H1 (cell line): ENCODE data around the gene SUDS3. TPM values are rescaled to one million over a fixed set of nuclear protein-coding genes. Genes with fewer than 3 reads are reported as not detected.

Experiments
- CTCF ChIA-PET: fragments of 300-600 bp; sonication (Branson Sonifier 250); formaldehyde crosslinking; loops from one replicate; lab custom pipeline; 2021; ENCODE audit not compliant: partially characterized antibody; lab: Charles Lee
- POLR2A ChIA-PET: fragments of 300-600 bp; sonication (Branson Sonifier 250); formaldehyde crosslinking; loops from one replicate; lab custom pipeline; 2021; ENCODE audit warnings: inconsistent platforms; ENCODE audit not compliant: partially characterized antibody; lab: Charles Lee
- DNase-seq, 2 experiments: peaks; one replicate each; pipeline versions ENCODE4 v3.0.0 to v3.0.0-alpha.2; 2010 to 2022; ENCODE audit warnings: low spot score in 2 of 2, low read depth in 1 of 2, mixed read lengths in 1 of 2
- FAIRE-seq: peaks from 2 replicates; lab custom pipeline; 2011; peaks lifted over from hg19 to GRCh38; lab: Jason Lieb, UNC
- H2AFZ ChIP-seq: 2 replicates; pipeline ENCODE4 v1.8.1; 2012; ENCODE audit warnings: low read length, inconsistent platforms
- H2AK5ac ChIP-seq: 2 replicates; pipeline ENCODE4 v1.6.1; 2013; ENCODE audit warnings: low read depth, low read length
- H2BK120ac ChIP-seq: replicated peaks from 2 replicates; pipeline ENCODE3; 2013; ENCODE audit warnings: low read depth, low read length, inconsistent platforms
- H2BK12ac ChIP-seq: 2 replicates; pipeline ENCODE4 v1.6.1; 2013; ENCODE audit warnings: low read depth, low read length
- H2BK15ac ChIP-seq: 2 replicates; pipeline ENCODE4 v1.6.1; 2013; ENCODE audit warnings: low read length
- H2BK20ac ChIP-seq: 2 replicates; pipeline ENCODE4 v1.6.1; 2013; ENCODE audit warnings: low read length
- H2BK5ac ChIP-seq: 2 replicates; pipeline ENCODE4 v1.6.1; 2013; ENCODE audit warnings: low read depth, low read length
- H3K14ac ChIP-seq: 2 replicates; pipeline ENCODE4 v1.6.1; 2013; ENCODE audit warnings: inconsistent platforms; ENCODE audit not compliant: insufficient read length
- H3K18ac ChIP-seq: 2 replicates; pipeline ENCODE4 v1.6.1; 2013; ENCODE audit warnings: low read length; ENCODE audit errors: extremely low read depth
- H3K23ac ChIP-seq: 2 replicates; pipeline ENCODE4 v1.6.1; 2013; ENCODE audit warnings: inconsistent platforms; ENCODE audit not compliant: insufficient read length
- H3K23me2 ChIP-seq: 2 replicates; pipeline ENCODE4 v1.6.1; 2013; ENCODE audit warnings: low read depth, low read length
- H3K27ac ChIP-seq: 2 replicates; pipeline ENCODE4 v1.6.1; 2011; ENCODE audit warnings: low read depth, low read length, inconsistent platforms
- H3K27me3 ChIP-seq, 4 experiments: replicated peaks in 1 of 4; 1 replicate in 1 of 4; 2 replicates in 3 of 4; pipeline versions ENCODE4 v1.6.1 to v1.8.1; 2011 to 2013; ENCODE audit warnings: low read length in 3 of 4, mild to moderate bottlenecking in 3 of 4, inconsistent platforms in 2 of 4, mixed read lengths in 2 of 4, moderate library complexity in 1 of 4; ENCODE audit not compliant: control insufficient read depth in 3 of 4, insufficient read depth in 3 of 4; ENCODE audit errors: extremely low read depth in 1 of 4
- H3K36me3 ChIP-seq, 4 experiments: 2 replicates each; pipeline versions ENCODE4 v1.6.1 to v1.8.1; 2011 to 2013; ENCODE audit warnings: mild to moderate bottlenecking in 4 of 4, low read length in 3 of 4, moderate library complexity in 2 of 4, control low read depth in 1 of 4, inconsistent platforms in 1 of 4; ENCODE audit not compliant: insufficient read depth in 4 of 4, control insufficient read depth in 2 of 4
- H3K4ac ChIP-seq: replicated peaks from 2 replicates; pipeline ENCODE3; 2013; ENCODE audit warnings: low read length, low read depth, mixed read lengths, inconsistent platforms; ENCODE audit not compliant: insufficient read length
- H3K4me1 ChIP-seq, 4 experiments: replicated peaks in 1 of 4; 1 replicate in 1 of 4; 2 replicates in 3 of 4; pipeline versions ENCODE4 v1.6.1 to v1.8.1; 2011 to 2013; ENCODE audit warnings: low read length in 3 of 4, inconsistent platforms in 2 of 4, mixed read lengths in 1 of 4; ENCODE audit not compliant: insufficient read depth in 4 of 4, control insufficient read depth in 3 of 4
- H3K4me2 ChIP-seq, 2 experiments: 2 replicates each; pipeline versions ENCODE4 v1.6.1 to v1.8.1; 2011 to 2013; ENCODE audit warnings: low read depth in 2 of 2, low read length in 2 of 2, control low read depth in 1 of 2, inconsistent platforms in 1 of 2, mild to moderate bottlenecking in 1 of 2; ENCODE audit not compliant: insufficient read depth in 1 of 2
- H3K4me3 ChIP-seq, 4 experiments: fragments of 200-600, 300-600 bp in 1 of 4; sonication (generic), shearing (Covaris generic), sonication (Bioruptor Twin) in 1 of 4; 2 replicates each; pipeline versions ENCODE4 v1.5.1 to v1.8.1; 2011 to 2016; ENCODE audit warnings: low read length in 4 of 4, low read depth in 3 of 4, control low read depth in 2 of 4, inconsistent platforms in 2 of 4, mild to moderate bottlenecking in 2 of 4, mixed read lengths in 1 of 4, moderate library complexity in 1 of 4; ENCODE audit not compliant: insufficient read depth in 2 of 4; ENCODE audit errors: extremely low read depth in 1 of 4
- H3K56ac ChIP-seq: replicated peaks from 2 replicates; pipeline ENCODE3; 2013; ENCODE audit warnings: low read depth, mild to moderate bottlenecking, mixed read lengths, low read length, inconsistent platforms; ENCODE audit not compliant: insufficient read length
- H3K79me1 ChIP-seq: 2 replicates; pipeline ENCODE4 v1.6.1; 2013; ENCODE audit warnings: low read depth, low read length, control low read depth
- H3K79me2 ChIP-seq, 2 experiments: 2 replicates each; pipeline versions ENCODE4 v1.6.1 to v1.8.1; 2012 to 2013; ENCODE audit warnings: low read length in 2 of 2, mild to moderate bottlenecking in 2 of 2, inconsistent platforms in 1 of 2; ENCODE audit not compliant: insufficient read depth in 2 of 2, control insufficient read depth in 1 of 2
- H3K9ac ChIP-seq, 4 experiments: replicated peaks in 1 of 4; 1 replicate in 1 of 4; 2 replicates in 3 of 4; pipeline versions ENCODE4 v1.6.1 to v1.8.1; 2011 to 2013; ENCODE audit warnings: low read depth in 3 of 4, low read length in 3 of 4, control low read depth in 2 of 4, mild to moderate bottlenecking in 2 of 4, moderate library complexity in 2 of 4, inconsistent platforms in 1 of 4; ENCODE audit errors: extremely low read depth in 1 of 4
- H3K9me3 ChIP-seq, 2 experiments: 2 replicates each; pipeline versions ENCODE4 v1.6.1 to v1.8.1; 2012 to 2013; ENCODE audit warnings: mild to moderate bottlenecking in 2 of 2, moderate library complexity in 2 of 2, control low read depth in 1 of 2, inconsistent platforms in 1 of 2, low read depth in 1 of 2, low read length in 1 of 2, mixed read lengths in 1 of 2; ENCODE audit not compliant: insufficient read depth in 2 of 2
- H4K20me1 ChIP-seq, 2 experiments: replicated peaks in 1 of 2; 2 replicates each; pipeline versions ENCODE3 to v1.8.1; 2011 to 2013; ENCODE audit warnings: inconsistent platforms in 2 of 2, low read length in 2 of 2, mild to moderate bottlenecking in 1 of 2; ENCODE audit not compliant: insufficient read depth in 2 of 2, control insufficient read depth in 1 of 2
- H4K5ac ChIP-seq: 2 replicates; pipeline ENCODE4 v1.6.1; 2013; ENCODE audit warnings: low read length, low read depth, mixed read lengths, inconsistent platforms; ENCODE audit not compliant: insufficient read length
- H4K8ac ChIP-seq: 2 replicates; pipeline ENCODE4 v1.8.0; 2013; ENCODE audit warnings: mild to moderate bottlenecking, moderate library complexity, low read length, inconsistent platforms; ENCODE audit not compliant: insufficient read depth; ENCODE audit errors: extremely low read depth
- H4K91ac ChIP-seq: replicated peaks from 2 replicates; pipeline ENCODE3; 2013; ENCODE audit warnings: low read length, mixed read lengths, inconsistent platforms; ENCODE audit not compliant: insufficient read length
- CTCF ChIP-seq, 3 experiments: IDR thresholded peaks; 1 replicate in 2 of 3; 2 replicates in 1 of 3; pipeline versions ENCODE4 v1.5.1 to v1.6.1; 2011; ENCODE audit warnings: low read length in 3 of 3, mild to moderate bottlenecking in 3 of 3, inconsistent platforms in 2 of 3, low read depth in 1 of 3, moderate library complexity in 1 of 3; ENCODE audit not compliant: insufficient read depth in 1 of 3; ENCODE audit errors: control extremely low read depth in 1 of 3
- GTF2F1 ChIP-seq: IDR thresholded peaks from 2 replicates; pipeline ENCODE4 v1.6.1; 2012; ENCODE audit warnings: low read depth, low read length, improper control_type of control experiment, borderline replicate concordance
- RAD21 ChIP-seq, 2 experiments: IDR thresholded peaks in 1 of 2; conservative IDR thresholded peaks in 1 of 2; 2 replicates each; pipeline ENCODE4 v1.6.1; 2011; ENCODE audit warnings: low read depth in 2 of 2, low read length in 2 of 2, improper control_type of control experiment in 1 of 2, inconsistent platforms in 1 of 2, mild to moderate bottlenecking in 1 of 2, moderate library complexity in 1 of 2
- SIN3A ChIP-seq, 2 experiments: IDR thresholded peaks in 1 of 2; conservative IDR thresholded peaks in 1 of 2; 2 replicates each; pipeline ENCODE4 v1.6.1; 2011 to 2012; ENCODE audit warnings: low read length in 2 of 2, improper control_type of control experiment in 1 of 2, low read depth in 1 of 2, mild to moderate bottlenecking in 1 of 2
- WGBS, 2 experiments: shearing (Covaris generic) in 1 of 2; methylation state at CpG; one replicate each; pipeline versions ENCODE4 v1.1.6 to v1.1.7; 2013 to 2015; ENCODE audit warnings: low lambda C conversion rate in 2 of 2, mixed read lengths in 2 of 2, inconsistent platforms in 1 of 2, low coverage in 1 of 2, missing lambda C conversion rate in 1 of 2; ENCODE audit not compliant: insufficient replicate concordance in 2 of 2, insufficient coverage in 1 of 2, insufficient read length in 1 of 2; ENCODE audit errors: extremely low coverage in 1 of 2, missing lambda C conversion rate in 1 of 2; 5-methylcytosine and 5-hydroxymethylcytosine counted together
- polyA plus RNA-seq, 7 experiments: library from polyadenylated mRNA; depleted of rRNA in 3 of 7; stranded (reverse) in 5 of 7; unstranded in 2 of 7; fragments of >200 nt in 5 of 7; fragments of 200-250 nt in 2 of 7; gene quantifications; 1 replicate in 5 of 7; 2 replicates in 1 of 7; 4 replicates in 1 of 7; pipeline versions ENCODE4 v1.2.1 to v1.2.3, GENCODE V29; 2011 to 2013; ENCODE audit warnings: missing spikeins in 2 of 7, mixed read lengths in 2 of 7
- total RNA-seq: library from RNA; stranded (reverse); fragmentation: NEBNext Ultra II Directional; extraction: Animal tissue kit (Norgen Biotek cat#: 25700); gene quantifications from 2 replicates; pipeline ENCODE4 v1.2.1, GENCODE V29; 2021

The SUDS3 gene
- total and polyA plus RNA-seq, 2 of the 8 experiments (the other 6 are each of a cell fraction or from before 2014, with no cell fraction given), result 30.0 to 58.7 TPM

- Histone ChIP-seq H3K36me3 (peaks cover 8 to 24% (median 11%) of the 10 kb centered on the region in 4 experiments; a peak in 6 of 8 replicates), H3K27ac (no peak overlapping the region), H3K79me2 (peaks cover 3 to 36% of the 10 kb centered on the region in 2 experiments), H4K20me1 (peaks cover 4 to 12% of the 10 kb centered on the region in 2 experiments), H4K5ac (no peak overlapping the region), H3K4me3 (peak overlapping the region; percentile 65 to 90 (median 68); a peak in 7 of 8 replicates), H4K8ac (no peak overlapping the region), H3K56ac (no peak overlapping the region), H3K23ac (no peak overlapping the region), H3K14ac (no peak overlapping the region), H3K27me3 (no peaks in the 10 kb centered on the region), H2BK12ac (no peak overlapping the region), H4K91ac (no peak overlapping the region), H3K4me2 (peak overlapping the region; percentile 43 to 93), H3K18ac (no peak overlapping the region), H2AK5ac (no peak overlapping the region), H2AFZ (no peak overlapping the region), H3K4me1 (peaks cover 2 to 9% (median 5%) of the 10 kb centered on the region in 4 experiments; a peak in 6 of 7 replicates), H3K79me1 (peaks cover 7% of the 10 kb centered on the region; the same call in 1 of the 2 replicates), H3K9me3 (no peaks in the 10 kb centered on the region), H3K23me2 (peaks cover 12% of the 10 kb centered on the region), H2BK15ac (no peak overlapping the region), H2BK120ac (no peak overlapping the region), H2BK5ac (0 out of 2 replicates have a peak overlapping the region, but pooled peaks have one; percentile 18), H3K4ac (no peak overlapping the region), H2BK20ac (no peak overlapping the region), H3K9ac (peak overlapping the region in 1 of 4 experiments; percentile 9; a peak in 1 of 7 replicates)
- FAIRE-seq (peak; percentile 77), DNase-seq (peak in 1 of 2 experiments; percentile 86)
- 38% methylated on average over 8 of the region's 8 CpGs; no CpG with 5 or more reads in 1 of the 2 experiments for WGBS, 2 experiments
- CTCF ChIA-PET, result interaction anchor here (0.6 to 7.4 kb wide), 34 partner anchors 10 to 776 kb away, joined by 3 to 120 read pairs (median 4); no protein-coding TSS in a partner anchor
- POLR2A ChIA-PET, result interaction anchor here (0.6 to 1.6 kb wide), 6 partner anchors 10 to 316 kb away, joined by 3 to 4 read pairs (median 3); no protein-coding TSS in a partner anchor
- TF ChIP-seq RAD21 (IDR thresholded peaks at IDR 0.05 in 1 of 2, conservative IDR thresholded peaks at IDR 0.05 in 1 of 2; ENCODE audit: low read depth in 2 of 2, low read length in 2 of 2) (peak; percentile 22 to 56), CTCF (IDR thresholded peaks at IDR 0.05; ENCODE audit: control extremely low read depth in 1 of 3, insufficient read depth in 1 of 3, low read depth in 1 of 3, low read length in 3 of 3) (peak in 2 of 3 experiments; percentile 68 to 78; a peak in 3 of 4 replicates), SIN3A (conservative IDR thresholded peaks at IDR 0.05 in 1 of 2, IDR thresholded peaks at IDR 0.05 in 1 of 2; ENCODE audit: low read depth in 1 of 2, low read length in 2 of 2) (peak in 1 of 2 experiments; percentile 69; a peak in 1 of 4 replicates), GTF2F1 (no peak)
These were observed 1.6 kb downstream of the SUDS3 start for GRCh38 chr12:118377884-118378470.
